SK-N-SH treated with all-trans-retinoic acid at 6 μM for 48 hours (cell line): ENCODE results near the gene ABI2.

ENCODE experiments used
- ATAC-seq: fragments of 200-7000 bp; cut with Tn5 transposase; 3 replicates; pipeline ENCODE4 v1.9.1; 2020; ENCODE audit warnings: mild to moderate bottlenecking, moderate library complexity
- ARNTL ChIP-seq: fragments of 450-650 bp; formaldehyde crosslinking; IDR thresholded peaks from 2 replicates; pipeline ENCODE4 v1.5.0; 2020; ENCODE audit warnings: low read depth, mild to moderate bottlenecking, moderate library complexity, borderline replicate concordance
- BACH2 ChIP-seq: fragments of 250-450 bp; sonication (Bioruptor Pico); IDR thresholded peaks from 2 replicates; pipeline ENCODE4 v1.9.0; 2021; ENCODE audit warnings: mild to moderate bottlenecking, borderline replicate concordance
- CREB5 ChIP-seq: fragments of 250-450 bp; sonication (Bioruptor Pico); IDR thresholded peaks from 2 replicates; pipeline ENCODE4 v1.5.1; 2020; ENCODE audit warnings: low read depth, mild to moderate bottlenecking, moderate library complexity
- CSRNP3 ChIP-seq: fragments of 250-450 bp; sonication (Bioruptor Pico); IDR thresholded peaks from 2 replicates; pipeline ENCODE4 v1.5.1; 2021; ENCODE audit warnings: mild to moderate bottlenecking, moderate library complexity
- ESRRG ChIP-seq: fragments of 250-450 bp; sonication (Bioruptor Pico); IDR thresholded peaks from 2 replicates; pipeline ENCODE4 v1.6.1; 2021; ENCODE audit warnings: mild to moderate bottlenecking
- ISL1 ChIP-seq: fragments of 250-450 bp; sonication (Bioruptor Pico); IDR thresholded peaks from 2 replicates; pipeline ENCODE4 v2.1.2; 2022; ENCODE audit warnings: mild to moderate bottlenecking, moderate library complexity
- OSR1 ChIP-seq: fragments of 250-450 bp; sonication (Bioruptor Pico); IDR thresholded peaks from 2 replicates; pipeline ENCODE4 v1.8.0; 2022; ENCODE audit warnings: moderate library complexity, mild to moderate bottlenecking, inconsistent platforms
- POU6F1 ChIP-seq: fragments of 250-450 bp; sonication (Bioruptor Pico); IDR thresholded peaks from 2 replicates; pipeline ENCODE4 v1.8.0; 2021; ENCODE audit warnings: low read depth, mild to moderate bottlenecking, moderate library complexity, borderline replicate concordance
- PPARA ChIP-seq: fragments of 250-450 bp; sonication (Bioruptor Pico); IDR thresholded peaks from 2 replicates; pipeline ENCODE4 v1.5.0; 2020; ENCODE audit warnings: mild to moderate bottlenecking, borderline replicate concordance
- RARB ChIP-seq: fragments of 250-450 bp; sonication (Bioruptor Pico); IDR thresholded peaks from 2 replicates; pipeline ENCODE4 v1.8.0; 2021; ENCODE audit warnings: mild to moderate bottlenecking, moderate library complexity
- SNAI2 ChIP-seq: fragments of 250-450 bp; sonication (Bioruptor Pico); IDR thresholded peaks from 2 replicates; pipeline ENCODE4 v1.5.0; 2020; ENCODE audit warnings: mild to moderate bottlenecking, moderate library complexity
- TSHZ2 ChIP-seq: fragments of 250-450 bp; sonication (Bioruptor Pico); IDR thresholded peaks from 2 replicates; pipeline ENCODE4 v1.5.0; 2020; ENCODE audit warnings: mild to moderate bottlenecking, moderate library complexity
- ZC3H10 ChIP-seq: fragments of 250-450 bp; sonication (Bioruptor Pico); IDR thresholded peaks from 2 replicates; pipeline ENCODE4 v1.5.1; 2021; ENCODE audit warnings: mild to moderate bottlenecking, moderate library complexity
- ZNF565 ChIP-seq: fragments of 450-650 bp; formaldehyde crosslinking; conservative IDR thresholded peaks from 2 replicates; pipeline ENCODE4 v1.5.0; 2020; ENCODE audit warnings: low read depth, mild to moderate bottlenecking, moderate library complexity
- ZNF8 ChIP-seq: fragments of 450-650 bp; formaldehyde crosslinking; IDR thresholded peaks from 2 replicates; pipeline ENCODE4 v1.5.0; 2020; ENCODE audit warnings: mild to moderate bottlenecking, moderate library complexity
- TF ChIP-seq, protein P1 (sequence below): fragments of 250-450 bp; sonication (Bioruptor Pico); IDR thresholded peaks from 2 replicates; pipeline ENCODE4 v1.8.0; 2020; ENCODE audit warnings: mild to moderate bottlenecking, moderate library complexity, borderline replicate concordance

The ABI2 gene

DNA sequence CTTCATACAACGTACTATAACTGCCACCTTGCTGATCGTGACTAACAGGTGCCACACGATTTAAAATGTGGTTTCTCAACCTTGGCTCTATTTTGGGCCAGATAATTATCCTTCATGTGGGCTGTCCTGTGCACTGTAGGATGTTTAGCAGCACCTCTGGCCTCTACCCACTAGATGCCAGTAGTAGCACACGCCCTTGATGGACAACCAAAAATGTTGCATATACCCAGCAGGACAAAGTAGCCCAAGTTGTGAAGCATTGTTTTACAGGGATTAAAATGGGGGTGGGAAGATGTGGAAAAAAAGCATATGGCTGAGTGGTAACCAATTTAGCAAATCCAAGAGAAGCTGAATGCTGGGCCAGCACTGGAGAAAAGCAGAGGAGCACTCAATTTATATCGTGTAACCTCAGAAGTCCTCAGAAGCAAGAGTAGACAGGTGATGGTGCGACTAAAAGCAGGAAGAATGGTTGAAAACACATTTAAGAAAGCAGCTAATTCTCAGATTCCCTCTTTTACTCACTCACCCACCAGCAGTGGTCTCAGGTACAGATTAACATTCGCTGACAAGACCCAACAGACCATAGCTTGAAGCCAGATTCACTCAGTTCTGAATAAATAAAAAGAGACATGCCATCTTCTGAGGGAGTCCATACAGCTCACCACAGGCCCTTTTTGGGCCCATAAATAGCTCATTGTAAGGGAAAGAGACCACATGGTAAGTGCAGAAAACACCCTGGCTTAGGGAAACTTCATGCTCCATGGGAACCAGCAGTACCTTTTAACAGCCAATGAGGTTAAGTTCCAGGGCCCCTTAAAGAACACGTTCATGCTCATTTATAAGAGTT is 156.3 kb downstream of the ABI2 start:
- peak; percentile 86 for ATAC-seq

GRCh38 chr2:203489531-203489930 is 161.3 kb downstream of the ABI2 start:
- ATAC-seq = no peak
- TF ChIP-seq ARNTL (CRISPR knock-in tag) (no peak), ISL1 (CRISPR knock-in tag) (no peak), SNAI2 (no peak), ZNF8 (CRISPR knock-in tag) (no peak), CREB5 (CRISPR knock-in tag) (no peak), CSRNP3 (CRISPR knock-in tag) (no peak), BACH2 (no peak), RARB (CRISPR knock-in tag) (no peak), POU6F1 (CRISPR knock-in tag) (no peak), ZC3H10 (CRISPR knock-in tag) (no peak), PPARA (CRISPR knock-in tag) (no peak), ESRRG (no peak), OSR1 (CRISPR knock-in tag) (no peak), ZNF565 (CRISPR knock-in tag) (no peak)
- TF ChIP-seq, all 23 proteins: peak for 0

More for the DNA sequence above, 156.3 kb downstream of the ABI2 start:
- TF ChIP-seq, protein P1, sequence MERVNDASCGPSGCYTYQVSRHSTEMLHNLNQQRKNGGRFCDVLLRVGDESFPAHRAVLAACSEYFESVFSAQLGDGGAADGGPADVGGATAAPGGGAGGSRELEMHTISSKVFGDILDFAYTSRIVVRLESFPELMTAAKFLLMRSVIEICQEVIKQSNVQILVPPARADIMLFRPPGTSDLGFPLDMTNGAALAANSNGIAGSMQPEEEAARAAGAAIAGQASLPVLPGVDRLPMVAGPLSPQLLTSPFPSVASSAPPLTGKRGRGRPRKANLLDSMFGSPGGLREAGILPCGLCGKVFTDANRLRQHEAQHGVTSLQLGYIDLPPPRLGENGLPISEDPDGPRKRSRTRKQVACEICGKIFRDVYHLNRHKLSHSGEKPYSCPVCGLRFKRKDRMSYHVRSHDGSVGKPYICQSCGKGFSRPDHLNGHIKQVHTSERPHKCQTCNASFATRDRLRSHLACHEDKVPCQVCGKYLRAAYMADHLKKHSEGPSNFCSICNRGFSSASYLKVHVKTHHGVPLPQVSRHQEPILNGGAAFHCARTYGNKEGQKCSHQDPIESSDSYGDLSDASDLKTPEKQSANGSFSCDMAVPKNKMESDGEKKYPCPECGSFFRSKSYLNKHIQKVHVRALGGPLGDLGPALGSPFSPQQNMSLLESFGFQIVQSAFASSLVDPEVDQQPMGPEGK (CRISPR knock-in tag) = no peak
- TF ChIP-seq TSHZ2 (CRISPR knock-in tag) (no peak), CSRNP3 (CRISPR knock-in tag) (no peak), POU6F1 (CRISPR knock-in tag) (no peak), BACH2 (no peak)
